Inflammatory macrophage (primary cell): Measurements from ENCODE around the gene GRK5.
A peak's percentile ranks its signal among the peaks of the same experiment; 100 is the strongest.

Source experiments
- DNase-seq, 2 donors: peaks; one replicate each; pipeline ENCODE4 v3.0.0-alpha.2; 2020 to 2022

GRK5 gene

DNA sequence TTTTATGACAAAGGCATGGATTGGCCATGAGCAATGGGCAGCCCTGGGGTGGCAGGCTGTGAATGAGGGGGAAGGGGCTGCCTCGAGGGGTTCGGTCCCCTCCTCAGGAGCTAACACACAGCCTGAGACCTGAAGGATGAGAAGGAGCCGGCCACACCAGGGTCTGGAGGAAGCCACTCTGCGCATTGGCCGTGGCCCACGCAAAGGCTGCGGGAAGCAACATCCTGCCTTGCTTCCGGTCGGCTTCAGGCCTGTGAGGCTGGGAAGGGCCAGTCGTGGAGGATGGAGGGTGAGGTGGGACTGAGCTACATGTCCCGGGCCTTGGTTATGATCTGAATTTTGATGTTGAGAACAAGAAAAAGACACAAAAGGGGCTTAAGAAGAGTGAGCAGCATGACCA lies 285.8 kb downstream of the GRK5 start:
- DNase-seq = peak in 1 of 2 donors; percentile 25

DNA sequence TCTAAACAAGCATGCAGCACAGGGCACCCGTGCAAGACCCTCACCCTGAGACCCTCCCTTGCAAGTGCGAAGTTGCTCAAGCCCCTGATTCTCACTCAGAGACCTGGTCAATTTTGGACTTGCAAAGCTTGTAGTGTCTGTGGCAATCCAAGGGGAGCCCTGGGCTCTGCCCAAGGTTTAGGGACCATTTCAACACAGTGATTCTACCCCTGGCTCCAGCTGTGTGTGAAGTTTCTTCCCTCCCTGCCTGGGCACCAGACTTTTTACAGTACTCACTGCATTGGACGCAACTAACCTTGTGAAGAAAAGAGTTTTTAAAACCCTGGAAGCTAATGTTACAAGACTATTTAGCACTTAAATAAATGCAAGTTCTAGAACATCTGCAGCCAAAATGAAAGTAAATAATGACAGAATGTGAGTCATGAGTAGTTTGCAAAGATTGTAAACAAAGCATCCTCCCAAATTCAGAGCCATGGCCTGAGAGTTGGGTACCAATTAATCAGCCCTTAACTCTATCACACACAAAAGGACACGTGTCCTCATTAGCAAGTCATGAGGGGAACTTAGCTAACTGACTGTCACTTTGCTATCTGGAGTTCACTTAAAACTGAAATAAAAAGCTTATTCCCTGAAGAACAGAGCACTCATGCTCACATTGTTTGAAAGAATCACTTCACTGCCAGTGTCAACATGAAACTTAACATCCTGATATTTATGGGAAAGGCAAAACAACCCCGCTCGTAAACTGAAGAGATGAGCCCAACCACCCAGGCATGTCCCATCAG lies 287.1 kb downstream of the GRK5 start:
- DNase-seq = no peak

DNA sequence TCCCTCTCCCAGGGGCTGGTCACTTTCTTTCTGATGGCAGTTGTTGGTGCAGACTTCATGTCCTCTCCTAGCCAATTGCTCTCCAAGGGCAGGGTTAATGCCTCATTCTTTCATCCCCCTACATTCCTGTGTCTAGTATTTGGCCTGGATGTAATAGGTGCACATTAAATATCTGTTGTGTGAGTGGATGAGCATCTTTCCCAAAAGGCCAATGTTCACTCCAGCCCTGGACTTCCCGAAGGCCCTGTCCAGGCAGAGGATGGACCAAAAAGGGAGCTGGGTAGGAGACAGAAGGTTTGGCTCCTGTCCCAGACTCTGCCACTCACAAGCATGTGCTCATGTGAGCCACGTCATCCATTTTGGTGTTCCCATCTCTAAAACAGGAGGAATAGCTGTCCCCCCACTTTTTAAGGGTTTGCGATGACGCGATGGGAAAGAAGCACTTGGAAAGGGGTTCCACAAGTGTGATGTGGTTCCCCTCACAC lies 287.7 kb downstream of the GRK5 start:
- no peak for DNase-seq

DNA sequence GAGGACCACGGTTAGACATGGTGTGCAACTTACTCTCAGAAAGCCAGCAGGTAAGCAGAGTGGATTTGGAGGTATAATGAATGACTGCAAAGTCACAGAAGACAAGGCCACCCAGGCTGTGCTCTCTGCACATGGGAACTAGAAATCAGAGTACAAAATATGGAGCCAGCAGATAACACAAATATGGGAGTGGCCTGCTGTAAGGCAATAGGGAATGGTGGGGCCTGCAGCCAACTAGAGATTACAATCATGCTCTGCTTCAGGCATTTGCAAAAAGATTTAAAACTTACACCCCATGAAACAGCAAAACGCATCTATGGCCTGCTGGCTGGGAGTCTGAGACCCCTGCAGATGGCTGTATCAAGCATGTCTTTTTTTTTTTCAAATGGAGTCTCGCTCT lies 288.2 kb downstream of the GRK5 start:
- DNase-seq = no peak

DNA sequence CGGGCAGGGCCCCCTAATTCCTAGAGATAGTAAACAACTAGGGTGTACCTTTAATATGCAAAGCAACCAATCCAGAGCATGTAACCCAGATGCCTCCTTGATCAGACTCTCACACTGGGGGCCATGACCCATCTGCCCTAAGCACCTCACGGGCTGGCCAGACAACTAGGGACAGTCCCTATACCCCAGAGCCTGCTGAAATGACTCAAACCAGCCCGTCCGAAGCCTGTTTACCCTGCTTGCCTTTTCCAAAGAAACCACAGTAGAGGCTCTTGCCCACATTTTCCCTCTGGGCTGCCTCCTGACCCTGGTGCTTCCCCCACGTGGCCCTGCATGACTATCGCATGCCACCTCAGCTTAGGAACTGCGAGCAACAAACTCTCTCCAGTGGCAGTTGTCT lies 288.9 kb downstream of the GRK5 start:
- peak in 1 of 2 donors; percentile 64 for DNase-seq

DNA sequence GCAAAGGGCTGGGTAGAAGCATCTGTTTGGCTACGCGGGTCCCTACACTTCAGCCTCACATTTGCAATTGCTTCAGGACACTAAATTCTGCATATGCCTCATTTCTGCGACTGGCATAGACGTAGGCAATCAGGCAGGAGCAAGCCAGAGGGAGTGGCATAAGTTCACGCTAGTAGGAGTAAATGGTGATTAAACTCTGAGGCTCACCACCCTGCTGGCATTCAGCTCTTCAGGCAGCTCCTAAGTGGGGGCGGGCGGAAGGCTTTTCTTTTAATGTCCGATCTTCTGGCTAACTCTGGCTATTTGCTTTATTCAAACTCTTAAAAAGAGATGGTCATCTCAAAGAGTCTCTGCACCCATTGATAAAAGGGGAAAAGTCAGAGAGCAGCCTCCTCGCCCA lies 289.9 kb downstream of the GRK5 start:
- no peak for DNase-seq

DNA sequence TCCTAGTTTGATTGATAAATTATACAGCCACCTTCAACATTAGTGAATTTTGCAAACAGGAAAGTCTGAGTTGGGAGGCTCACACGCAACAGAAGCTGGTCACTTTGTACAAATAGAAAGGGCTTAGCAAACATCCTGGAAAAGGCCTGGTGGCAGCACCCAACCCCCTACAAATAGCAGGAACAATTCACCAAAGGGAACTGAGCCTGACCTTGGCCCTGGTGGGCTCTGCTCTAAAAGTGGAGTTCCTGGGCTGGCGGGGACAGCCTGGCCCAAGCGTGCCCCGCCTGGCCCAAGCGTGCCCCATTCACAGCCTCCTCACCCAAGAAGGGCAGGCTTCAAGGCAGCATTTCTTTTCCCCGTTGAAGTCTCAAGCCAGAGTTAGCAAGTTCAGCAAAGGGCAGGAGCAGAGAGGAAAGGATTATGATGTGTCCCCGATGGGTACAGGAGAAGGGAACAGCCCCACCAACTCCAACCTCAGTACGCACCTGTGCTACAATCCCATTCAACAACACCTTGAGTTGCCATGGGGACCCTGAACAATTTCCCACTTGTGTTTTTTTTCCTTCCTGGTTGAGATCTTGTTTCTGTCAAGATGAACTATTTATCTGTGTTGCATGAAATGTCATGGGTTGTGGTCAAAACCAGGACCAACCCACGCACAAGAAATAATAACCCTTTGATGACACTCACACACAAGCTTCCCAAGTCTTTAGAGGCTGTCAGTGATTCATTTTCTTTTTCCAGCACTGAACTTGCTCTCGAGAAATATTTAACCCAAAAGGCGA lies 291.7 kb downstream of the GRK5 start:
- peak; percentile 12 to 57 for DNase-seq

DNA sequence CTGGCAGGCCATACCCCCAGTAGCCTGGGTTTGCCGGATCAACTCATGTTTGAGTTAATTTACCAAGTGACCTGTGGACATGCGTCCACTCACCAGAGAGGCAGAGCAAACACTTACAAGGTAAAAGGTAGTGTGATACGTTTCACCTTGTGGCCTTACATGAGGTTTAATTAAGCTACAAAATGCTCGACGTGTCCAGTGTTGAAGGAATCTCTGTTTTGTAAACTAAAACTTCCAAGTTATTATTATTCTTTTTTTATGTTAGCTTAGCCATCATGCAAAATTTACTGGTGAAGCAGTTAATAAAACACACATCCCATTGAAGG lies 292.3 kb downstream of the GRK5 start:
- DNase-seq = no peak

DNA sequence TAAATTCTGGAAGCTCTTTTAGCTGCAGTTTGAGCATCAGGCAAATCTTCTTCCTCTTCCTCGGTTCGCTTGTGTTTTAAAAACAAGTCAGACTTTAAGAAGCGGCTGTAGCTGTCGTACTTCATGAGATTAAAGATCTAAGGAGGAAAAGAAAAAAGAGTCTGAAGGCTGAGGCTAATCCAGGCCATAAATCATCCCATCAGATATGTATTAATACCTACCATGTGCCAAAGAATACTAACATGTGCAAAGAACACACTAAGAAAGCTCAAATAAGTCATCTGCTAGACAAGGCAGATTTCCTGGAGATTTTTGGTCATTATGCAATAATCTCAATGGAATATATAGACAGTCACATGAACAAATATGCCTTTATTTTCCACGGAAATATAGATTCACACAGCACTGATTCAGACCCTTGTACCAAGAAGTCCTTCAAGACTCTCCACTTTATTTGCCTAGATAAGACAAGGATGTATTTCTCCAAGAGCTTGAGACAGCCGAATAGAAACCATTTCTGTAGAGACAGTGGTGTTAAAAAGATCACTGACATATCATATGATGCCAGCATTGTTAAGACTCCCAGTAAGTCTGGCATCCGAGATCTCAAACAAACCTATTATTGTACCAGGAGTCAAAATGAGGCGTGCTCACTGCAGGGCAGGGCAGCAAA lies 292.9 kb downstream of the GRK5 start:
- DNase-seq = no peak

DNA sequence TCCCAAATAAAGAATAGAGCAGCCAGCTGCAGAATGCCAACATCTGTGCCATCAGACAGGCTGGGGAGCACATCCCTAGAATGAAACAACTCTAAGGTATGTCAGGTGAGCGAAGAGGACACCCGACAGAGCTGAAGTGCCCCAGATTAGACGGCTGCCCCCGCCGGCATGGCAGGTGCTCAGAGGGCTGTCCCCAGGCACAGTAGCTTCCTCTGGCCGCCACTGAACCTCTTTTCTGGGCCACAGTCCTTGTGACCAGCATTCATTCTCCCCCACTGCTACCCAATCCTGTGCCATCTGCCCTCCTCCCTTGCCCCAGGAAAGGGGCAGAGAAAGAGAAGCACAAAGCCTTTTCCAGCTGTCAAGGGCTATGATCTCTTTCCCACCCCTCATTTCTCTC lies 293.4 kb downstream of the GRK5 start:
- DNase-seq = no peak

DNA sequence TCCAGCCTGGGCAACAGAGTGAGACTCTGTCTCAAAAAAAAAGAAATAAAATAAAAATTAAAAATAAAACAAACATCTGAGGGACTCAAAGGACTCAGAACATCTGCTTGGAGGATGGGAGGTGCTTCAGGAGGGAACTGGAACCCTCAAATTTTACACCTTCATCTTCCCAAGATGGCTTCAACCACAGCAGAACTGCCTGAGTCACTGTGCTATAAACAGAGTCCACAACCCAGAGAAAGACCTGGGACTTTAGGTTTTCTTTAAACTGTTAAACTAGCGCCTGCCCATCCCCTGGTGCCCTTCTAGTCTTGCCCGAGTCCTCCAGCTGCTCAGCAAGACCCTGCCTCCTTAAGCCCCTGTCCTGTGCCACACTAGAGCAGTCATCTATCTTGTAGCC lies 294.3 kb downstream of the GRK5 start:
- no peak for DNase-seq

DNA sequence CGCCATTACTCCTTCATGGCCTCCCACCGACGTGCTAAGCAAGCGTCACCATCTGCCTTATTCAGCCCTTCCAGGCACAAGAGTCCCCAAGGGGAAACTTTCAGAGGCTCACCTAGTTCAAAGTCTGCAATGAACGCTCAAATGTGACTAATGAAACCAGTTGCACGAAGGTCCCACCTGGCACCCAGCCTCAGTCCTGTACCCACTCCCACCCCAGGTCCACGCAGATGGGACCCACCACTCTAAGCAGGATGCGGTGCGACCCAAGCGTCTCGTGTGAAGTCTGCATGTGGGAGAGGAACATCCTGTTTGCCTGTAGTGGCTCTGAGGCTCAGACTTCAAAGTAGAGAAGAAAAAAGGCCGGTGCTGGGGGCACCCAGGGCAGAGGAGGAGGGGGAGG lies 294.8 kb downstream of the GRK5 start:
- no peak for DNase-seq

DNA sequence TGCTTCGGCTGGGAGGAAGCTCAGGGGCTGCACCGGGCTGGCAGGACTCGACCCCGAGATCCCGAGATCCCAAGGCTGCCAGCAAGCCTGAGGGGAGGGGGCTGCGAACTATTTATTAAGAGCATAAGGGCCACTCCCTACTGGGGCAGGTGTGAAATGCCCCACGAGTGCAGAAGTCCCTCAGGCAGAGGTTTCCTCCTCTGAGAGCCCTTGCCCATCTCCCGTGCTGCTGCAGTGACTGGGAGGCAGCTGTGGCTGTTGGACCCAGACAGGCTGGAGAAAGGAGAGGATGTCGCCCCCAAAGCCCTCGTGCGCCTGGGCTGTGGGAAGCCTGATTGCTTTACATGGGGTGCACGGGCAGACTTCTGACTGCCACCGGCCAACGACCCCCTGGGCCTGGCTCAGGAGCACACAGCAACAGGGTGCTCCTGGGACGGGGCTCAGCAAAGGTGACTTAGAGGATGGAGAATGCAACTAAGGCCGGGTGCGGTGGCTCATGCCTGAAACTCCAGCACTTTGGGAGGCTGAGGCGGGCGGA lies 295.3 kb downstream of the GRK5 start:
- DNase-seq = no peak

DNA sequence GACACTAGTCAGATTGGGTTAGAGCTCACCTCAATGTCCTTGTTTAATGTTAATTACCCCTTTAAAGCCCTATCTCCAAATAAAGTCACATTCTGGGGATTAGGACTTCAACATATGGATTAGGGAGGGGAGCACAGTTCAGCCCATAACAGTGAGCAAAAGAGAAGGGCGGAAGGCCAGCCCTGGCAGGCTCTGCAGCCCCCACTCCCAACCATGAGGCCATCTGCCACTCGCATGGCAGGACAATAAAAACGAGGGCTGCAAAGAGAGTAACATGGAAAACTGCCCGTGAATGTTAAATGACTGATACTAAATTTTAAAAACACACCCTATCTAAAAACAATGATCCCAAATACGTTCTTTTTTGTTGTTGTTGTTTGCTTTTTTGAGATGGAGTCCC lies 296.4 kb downstream of the GRK5 start:
- DNase-seq = no peak

DNA sequence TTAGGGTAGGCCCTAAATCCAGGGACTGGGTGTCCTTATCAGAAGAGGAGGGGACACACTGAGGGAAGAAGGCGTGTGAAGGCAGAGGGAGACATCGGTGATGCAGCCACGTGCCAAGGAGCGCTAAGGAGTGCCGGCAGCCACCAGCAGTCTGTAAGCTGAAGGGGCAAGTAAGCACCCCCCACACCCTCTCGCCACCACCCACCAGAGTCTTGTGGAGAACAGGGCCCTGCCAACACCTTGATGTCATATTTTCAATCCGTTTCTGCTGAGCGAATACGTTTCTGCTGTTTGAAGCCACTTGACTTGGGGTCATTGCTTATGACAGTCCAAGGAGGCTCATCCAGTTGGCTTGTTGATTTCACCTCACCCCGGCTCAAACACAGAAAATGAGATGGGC lies 297.3 kb downstream of the GRK5 start:
- no peak for DNase-seq

DNA sequence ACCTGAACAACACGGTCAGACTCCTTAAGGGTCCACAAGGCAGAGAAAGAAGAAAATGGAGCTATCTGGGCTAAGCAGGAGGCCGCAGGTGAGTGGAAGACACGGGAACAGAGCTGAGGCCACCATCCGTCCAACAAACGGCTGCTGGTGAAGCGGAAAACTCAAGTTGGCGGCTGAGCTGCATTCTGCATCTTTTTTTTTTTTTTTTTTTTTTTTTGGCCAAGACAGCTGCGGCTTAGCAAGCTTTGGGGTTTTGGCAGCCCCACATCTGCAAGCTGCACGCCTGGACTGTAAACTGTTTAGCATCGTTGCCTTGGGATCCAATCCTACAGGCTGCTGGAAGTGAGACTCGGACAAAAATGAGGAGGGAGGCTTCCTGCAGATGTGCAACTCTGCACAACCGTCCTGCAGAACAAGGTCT lies 297.8 kb downstream of the GRK5 start:
- DNase-seq = no peak
